COLO668 (cell line): ENCODE data around the gene MEX3D.
"Not testable (repeated sequence)": the region's sequence is repeated elsewhere in the genome, so short reads cannot be mapped to it uniquely, and the experiment has no call there.

Experiments
- DNase-seq: peaks from one replicate; lab custom pipeline; 2025; ENCODE audit not compliant: unreplicated experiment; lab: John Stamatoyannopoulos, UW

The MEX3D gene

DNA sequence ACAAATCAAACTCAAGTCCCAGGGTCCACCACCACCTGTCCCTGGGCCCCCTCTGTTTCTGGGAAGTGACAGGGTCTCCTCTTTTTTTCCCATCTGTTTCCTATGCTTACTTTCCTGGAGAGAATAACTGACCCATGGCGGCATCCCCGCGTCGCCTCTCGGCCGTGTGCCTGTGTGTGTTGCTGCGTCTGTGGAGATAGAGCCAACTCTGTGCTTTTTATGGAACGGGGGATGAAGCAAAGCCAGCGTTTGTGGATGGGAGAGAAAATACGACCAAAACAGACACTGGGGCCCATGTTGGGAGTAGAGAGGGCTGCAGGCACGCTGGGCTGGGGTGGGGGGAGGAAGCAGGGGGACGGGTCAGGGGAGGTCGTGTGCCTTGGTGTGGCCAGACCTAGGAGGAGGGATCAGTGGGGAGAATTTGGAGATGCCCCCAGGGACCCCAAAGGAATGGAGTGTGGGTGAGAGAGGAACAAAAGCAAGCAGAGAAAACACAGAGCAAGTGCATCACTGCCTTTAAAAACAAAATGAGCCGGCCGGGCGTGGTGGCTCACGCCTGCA lies 27.7 kb downstream of the MEX3D start:
- DNase-seq = no peak

DNA sequence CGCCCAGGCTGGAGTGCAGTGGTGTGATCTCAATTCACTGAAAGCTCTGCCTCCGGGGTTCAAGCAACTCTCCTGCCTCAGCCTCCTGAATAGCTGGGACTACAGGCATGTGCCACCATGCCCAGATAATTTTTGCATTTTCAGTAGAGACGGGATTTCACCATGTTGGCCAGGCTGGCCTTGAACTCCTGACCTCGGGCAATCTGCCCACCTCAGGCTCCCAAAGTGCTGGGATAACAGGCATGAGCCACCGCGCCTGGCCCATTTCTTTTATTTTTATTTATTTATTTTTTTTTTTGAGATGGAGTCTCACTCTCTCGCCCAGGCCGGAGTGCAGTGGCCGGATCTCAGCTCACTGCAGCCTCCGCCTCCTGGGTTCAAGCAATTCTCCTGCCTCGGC lies 28.4 kb downstream of the MEX3D start:
- not testable (repeated sequence) for DNase-seq

DNA sequence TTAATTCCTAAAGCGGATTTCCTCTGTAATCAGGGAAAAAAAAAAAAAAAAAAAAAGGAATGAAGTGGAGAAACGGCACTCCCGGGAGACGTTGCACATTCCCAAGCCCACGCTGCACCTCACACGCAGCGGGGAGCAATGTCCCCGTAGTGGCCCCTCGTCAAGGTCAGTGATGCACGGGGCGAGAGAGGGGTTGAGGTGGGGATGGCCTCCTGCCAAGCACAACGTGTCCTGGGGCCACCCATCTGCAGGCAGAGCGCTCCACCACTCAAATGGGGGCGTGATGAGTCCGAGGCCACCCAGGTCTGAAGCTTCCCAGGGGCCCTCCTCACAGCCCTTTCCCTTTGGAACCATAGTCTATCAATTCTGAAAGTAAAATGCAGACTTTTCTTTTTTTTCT lies 29.1 kb downstream of the MEX3D start:
- no peak for DNase-seq

DNA sequence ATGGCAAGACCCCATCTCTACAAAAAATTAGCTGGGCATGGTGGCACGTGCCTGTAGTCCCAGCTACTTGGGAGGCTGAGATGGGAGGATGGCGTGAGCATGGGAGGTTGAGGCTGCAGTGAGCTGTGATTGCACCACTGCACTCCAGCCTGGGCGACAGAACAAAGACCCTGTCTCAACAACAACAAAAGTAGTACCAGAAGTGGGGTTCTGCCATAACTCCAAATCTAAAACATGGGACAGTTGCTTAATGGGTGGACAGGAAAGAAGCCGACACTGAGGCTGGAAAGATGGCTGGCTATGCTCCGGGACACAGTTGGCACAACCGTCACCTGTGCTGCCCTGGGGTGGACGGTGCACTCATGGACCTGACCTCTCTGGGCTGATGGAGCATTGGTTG lies 32.4 kb downstream of the MEX3D start:
- not testable (repeated sequence) for DNase-seq

DNA sequence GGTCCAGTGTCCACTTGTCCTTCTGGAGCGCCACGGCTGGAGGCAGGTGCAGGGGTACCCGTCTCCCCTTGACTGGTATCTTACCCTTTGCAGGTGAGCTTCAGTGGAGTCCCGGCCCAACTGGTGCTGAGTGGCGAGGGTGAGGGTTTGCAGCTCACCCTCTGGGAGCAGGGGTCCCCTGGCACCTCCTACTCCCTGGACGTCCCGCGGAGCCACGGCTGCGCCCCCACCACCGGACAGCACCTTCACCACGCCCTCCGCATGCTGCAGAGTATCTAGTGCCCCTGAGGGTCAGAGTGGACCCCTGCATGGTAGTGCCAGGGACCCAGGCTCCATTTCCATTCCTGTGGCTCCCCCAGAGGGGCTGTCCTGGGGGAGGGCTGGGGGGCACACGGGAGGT lies 33.2 kb downstream of the MEX3D start:
- DNase-seq = no peak

DNA sequence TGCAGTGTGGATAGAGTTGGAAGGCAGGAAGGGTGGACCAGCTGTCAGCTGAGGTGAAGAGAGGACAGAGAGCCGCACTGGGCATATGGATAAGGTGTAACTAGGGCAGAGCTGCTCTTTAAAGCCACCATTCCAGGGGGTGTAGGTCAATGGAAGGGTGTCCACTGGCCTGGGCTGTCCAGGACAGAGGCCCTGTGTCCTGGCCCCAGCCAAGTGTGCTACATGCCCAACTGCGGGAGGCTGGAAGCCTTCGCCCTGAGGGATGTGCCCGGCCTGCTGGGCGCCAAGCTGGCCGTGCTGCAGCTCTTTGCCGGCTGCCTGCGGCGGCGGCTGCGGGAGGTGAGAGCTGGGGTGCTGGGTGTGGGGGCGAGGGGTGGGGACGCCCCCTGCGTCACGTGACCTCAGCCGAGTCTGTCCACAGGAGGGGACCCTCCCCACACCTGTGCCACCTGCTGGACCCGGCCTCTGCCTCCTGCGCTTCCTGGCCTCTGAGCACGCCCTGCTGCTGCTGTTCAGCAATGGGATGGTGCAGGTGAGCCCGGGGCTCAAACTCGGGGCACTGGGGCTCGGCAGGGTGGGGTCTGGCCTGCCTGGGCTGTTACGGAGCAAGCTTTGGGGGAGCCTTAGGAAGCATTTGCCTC lies 34.5 kb downstream of the MEX3D start:
- no peak for DNase-seq

DNA sequence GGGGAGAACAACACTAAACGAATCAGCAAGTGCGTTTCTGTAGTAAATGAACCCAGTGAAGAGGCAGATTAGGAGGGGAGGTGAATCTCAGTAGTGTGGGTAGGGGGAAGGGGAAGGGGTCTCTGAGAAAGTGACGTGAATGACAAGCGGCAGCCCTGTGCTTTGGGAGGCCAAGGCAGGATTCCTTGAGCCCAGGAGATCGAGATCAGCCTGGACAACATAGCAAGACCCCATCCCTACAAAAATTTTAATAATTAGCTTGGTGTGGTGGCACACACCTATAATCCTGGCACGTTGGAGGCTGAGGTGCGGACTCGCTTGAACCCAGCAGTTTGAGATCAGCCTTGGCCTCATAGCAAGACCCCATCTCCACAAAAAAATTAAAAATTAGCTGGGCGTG lies 36.1 kb downstream of the MEX3D start:
- DNase-seq = no peak

DNA sequence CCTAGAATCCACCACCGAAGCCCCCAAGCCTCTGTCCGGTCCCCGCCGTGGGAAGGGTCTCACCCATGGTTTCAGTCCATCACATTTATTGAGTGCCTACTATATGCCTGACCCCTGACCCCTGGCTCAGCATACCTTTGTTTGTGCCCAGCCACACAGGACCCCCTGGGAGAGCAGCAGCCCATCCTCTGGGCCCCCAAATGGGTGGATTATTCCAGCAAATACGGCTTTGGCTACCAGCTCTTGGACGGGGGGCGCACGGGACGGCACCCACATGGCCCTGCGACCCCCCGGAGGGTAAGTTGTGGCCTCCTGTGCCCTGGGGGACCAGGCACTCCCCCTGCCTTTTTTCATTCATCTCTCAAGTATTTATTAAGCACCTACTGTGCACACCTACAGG lies 36.5 kb downstream of the MEX3D start:
- no peak for DNase-seq

DNA sequence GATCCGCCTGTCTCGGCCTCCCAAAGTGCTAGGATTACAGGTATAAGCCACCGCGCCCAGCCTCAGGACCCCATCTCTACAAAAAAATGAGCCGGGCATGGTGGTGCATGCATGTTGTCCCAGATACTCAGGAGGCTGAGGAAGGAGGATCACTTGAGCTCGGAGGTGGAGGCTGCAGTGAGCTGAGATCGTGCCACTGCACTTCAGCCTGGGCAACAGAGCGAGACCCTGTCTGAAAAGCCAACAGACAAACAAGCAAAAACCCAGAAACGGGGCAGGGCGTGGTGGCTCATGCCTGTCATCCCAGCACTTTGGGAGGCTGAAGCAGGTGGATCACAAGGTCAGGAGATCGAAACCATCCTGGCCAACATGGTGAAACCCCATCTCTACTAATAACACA lies 37.3 kb downstream of the MEX3D start:
- not testable (repeated sequence) for DNase-seq

DNA sequence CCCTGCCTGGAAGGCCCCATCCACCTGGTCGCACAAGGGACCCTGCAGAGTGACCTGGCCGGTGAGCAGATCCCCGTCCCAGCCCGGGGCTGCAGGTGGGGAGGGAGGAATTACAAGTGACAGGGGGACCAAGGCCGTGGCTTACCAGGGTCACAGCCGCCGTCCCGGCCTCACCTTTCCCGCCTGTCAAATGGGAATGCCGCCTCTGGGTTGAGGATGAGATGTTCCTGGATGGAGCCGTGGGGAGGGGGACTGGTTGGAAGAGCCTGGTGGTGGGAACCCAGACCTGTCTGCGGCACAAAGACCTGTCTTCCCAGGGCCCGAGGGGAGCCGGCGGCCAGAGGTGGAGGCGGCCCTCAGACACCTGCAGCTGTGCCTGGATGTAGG lies 38.7 kb downstream of the MEX3D start:
- no peak for DNase-seq

DNA sequence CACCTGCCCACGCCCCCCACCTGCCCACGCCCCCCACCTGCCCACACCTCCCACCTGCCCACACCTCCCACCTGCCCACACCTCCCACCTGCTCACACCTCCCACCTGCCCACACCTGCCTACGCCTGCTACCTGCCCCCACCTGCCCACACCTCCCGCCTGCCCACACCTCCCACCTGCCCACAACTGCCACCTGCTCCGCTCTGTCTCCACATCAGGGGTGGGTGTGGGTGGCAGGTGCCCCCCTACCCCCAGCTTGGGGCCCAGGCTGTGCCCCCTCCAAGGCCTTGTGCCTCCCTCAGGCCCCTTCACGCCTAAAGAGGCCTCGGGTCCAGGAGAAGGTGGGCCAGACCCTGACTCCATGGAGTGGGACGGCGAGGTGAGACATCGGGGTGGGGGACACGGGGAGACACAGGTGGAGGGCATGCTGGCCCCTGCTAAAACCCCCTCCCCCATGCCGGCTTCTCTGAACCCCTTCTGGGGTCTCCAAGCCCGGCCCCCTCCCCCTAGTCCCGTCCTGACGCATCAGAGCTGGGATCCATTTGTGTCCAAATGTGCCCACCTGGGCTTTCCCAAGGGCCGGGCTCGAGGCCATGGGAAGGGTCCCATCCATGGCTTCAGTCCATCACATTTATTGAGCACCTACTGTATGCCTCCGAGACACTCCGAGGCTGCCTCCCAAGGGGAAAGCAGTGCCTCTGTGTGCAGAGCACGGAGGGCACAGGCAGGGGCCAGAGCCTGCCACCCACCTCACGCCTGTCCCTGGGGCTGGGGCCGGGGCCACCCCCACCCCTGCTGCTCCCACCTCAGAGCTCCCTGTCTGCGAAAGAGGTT lies 39.3 kb downstream of the MEX3D start:
- DNase-seq = no peak

DNA sequence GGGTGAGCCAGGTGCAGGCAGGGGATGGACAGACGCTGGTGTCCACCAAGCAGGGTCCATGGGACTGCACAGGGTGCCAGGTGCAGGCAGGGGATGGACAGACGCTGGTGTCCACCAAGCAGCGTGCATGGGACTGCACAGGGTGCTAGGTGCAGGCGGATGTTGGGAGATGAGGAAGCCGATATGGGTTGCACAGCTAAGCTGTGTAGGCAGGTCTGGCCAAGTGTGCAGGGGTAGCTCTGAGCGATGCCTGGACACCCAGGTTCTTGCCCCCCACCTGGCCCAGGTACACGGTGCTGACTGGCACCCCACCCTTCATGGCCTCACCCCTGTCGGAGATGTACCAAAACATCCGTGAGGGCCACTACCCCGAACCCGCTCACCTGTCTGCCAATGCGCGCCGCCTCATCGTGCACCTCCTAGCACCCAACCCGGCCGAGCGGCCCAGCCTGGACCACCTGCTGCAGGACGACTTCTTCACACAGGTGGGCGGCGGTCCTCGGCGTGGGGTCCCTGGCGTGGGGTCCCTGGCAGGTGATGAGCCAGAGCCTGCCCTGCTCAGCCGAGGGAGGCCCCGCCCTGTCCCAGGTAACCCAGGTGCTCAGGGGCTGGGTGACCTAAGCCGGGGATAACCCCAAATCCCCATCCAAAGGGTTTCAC lies 40.3 kb downstream of the MEX3D start:
- no peak for DNase-seq

DNA sequence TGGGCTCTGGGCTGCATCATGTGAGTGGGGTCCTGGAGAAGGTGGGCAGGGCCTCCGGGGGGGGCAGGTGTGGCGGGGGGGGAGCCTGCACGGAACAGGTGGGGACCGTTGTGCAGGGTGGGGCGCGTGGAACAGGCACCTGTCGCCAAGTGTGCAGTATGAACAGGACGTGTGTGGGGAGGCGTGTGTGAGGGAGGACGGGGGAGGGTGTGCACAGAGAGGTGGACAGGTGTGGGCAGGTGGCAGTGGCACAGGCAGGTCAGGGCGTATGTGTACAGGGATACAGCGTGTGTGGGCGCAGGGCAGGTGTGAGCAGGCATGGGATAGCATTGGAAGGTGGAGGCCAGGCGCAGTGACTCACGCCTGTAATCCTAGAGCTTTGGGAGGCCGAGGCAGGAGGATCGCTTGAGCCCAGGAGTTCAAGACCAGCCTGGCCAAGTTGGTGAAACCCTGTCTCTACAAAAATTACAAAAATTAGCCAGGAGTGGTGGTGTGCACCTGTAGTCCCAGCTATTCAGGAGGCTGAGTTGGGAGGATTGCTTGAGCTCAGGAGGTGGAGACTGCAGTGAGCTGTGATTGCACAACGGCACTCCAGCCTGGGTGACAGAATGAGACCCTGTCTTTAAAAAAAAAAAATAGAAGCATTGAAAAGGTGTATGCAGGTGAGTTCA lies 41.0 kb downstream of the MEX3D start:
- DNase-seq = peak; percentile 35

DNA sequence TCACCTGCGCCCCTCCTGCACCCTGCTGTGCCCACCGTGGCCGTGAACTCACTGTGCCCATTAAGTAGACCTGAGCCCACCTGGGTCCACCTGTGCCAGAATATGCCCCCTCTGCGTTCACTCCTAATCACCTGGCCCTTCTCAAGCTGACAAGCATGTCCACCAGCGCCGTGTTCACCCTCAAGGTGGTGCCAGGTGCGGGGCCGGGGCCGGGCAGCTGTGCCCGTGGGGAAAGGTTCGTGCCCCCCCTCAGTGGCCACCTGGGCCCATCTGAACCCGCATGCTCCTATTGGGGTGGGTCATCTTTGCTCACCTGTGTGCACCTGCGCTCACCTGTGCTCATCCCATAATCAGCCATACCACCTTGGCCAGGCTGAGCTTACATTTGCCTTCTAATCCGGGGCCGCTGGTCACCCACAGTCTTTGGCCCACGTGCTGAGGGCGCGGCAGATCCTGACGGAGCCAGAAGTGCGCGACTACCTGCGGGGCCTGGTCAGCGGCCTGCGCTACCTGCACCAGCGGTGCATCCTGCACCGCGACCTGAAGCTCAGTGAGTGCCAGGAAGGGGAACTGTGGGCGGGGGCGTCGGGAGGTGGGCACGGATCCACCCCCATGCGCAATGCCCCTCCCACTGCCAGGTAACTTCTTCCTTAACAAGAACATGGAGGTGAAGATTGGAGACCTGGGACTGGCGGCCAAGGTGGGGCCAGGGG lies 41.9 kb downstream of the MEX3D start:
- DNase-seq = no peak

DNA sequence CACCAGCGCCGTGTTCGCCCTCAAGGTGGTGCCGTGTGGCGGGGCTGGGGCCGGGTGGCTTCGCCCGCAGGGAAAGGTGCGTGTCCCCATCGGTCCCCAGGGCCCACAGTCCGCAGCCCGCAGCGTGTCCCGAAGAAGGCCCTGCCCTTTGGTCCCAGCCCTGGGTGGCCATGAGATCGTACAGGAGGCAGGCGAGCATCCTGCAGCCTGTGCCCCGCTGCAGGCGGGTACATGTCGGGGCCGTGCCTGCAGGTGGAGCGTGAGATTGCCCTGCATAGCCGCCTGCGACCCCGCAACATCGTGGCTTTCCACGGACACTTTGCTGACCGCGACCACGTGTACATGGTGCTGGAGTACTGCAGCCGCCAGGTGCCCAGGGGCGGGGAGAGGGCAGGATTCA lies 42.8 kb downstream of the MEX3D start:
- no peak for DNase-seq

DNA sequence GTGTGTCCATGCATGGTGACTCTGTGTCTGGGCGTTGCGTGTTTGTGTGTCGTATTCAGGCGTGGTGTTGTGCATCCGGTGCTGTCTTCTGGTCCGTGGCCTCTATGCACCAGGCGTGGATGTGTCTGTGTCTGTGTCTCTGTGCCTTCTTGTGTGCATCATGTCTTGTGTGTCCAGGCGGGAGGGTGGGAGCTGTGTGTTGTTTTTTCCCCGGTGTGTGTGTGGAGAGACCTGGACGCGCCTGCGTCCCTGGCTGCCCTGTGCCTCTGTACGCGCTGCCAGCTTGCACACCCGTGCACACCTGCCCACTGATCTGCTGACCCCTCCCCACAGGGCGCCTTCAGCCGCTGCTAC lies 43.2 kb downstream of the MEX3D start:
- no peak for DNase-seq

DNA sequence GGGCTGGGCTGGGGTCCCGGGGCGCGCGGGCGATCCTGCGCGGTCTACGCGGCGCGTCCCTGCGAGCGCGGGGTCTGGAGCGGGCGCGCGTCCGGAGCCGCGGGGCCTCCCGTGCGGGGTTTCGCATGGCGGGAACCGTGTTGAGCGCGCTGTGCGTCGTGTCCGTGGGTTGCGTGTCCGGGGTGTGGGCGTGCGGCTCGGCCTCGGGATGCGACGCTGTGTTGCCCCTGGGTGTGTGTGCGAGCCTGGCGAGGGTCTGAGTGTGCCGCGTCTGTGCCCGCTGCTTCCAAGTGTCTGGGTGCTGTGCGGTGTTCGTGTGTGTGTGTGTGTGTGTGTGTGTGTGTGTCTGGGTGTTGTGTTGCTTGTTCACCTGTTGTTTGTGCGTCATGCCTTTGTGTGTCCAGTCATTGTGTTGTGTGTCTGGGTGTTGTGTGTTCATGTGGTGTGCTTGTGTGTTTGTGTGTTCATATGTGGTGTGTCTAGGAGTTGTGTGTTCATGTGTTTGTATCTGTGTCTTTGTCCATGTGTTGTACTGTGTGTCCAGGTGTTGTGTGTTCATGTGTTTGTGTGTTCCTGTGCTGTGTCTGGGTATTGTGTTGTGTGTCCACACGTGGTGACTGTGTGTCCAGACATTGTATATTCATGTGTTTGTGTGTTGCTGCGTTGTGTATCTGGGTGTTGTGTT lies 43.7 kb downstream of the MEX3D start:
- DNase-seq = no peak

DNA sequence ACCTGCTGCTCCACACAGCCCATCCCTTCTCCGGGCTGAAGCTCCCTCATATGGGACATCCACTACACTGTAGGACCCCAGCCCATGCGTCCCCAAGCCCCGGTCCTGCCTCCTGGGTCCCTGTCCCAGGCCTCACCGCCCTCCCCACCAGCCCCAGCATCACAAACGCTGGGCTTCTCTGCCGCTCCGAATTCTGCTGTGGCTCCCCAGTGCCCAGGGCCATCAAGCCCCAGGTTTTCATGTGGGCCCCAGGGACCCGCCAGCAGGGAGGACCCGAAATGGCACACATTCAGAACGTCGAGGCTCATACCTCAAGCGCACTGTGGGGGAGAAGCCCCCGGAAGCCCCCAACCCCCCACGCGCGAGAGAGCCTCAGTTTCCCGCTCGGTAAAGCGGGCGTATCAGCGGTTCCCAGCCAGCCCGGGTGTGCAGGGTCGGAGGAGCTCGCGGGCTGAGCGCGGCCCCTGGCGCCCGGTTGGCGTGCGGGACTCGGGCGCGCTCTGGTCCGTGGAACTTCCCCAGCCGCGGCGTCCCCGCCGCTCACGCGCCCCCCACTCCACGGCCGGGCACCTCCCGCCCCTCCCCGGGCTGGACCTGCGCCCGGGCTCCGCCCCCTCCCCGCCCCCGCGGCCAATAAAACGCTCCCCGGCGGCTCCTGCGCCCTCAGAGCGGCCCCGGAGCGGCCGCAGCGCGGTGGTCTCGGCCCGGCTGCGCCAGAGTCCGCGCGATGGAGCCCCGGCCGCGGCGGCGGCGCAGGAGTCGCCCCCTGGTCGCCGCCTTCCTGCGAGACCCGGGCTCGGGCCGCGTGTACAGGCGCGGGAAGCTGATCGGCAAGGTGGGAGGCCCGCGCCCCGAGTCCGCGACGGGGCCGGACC lies 44.5 kb downstream of the MEX3D start, which contains the start of gene PLK5:
Gene PLK5, plus strand, starts transcription at position 666 of the 875 bp plus-strand sequence. CDS start 2,920 bp downstream, outside the sequence.
- DNase-seq = no peak

DNA sequence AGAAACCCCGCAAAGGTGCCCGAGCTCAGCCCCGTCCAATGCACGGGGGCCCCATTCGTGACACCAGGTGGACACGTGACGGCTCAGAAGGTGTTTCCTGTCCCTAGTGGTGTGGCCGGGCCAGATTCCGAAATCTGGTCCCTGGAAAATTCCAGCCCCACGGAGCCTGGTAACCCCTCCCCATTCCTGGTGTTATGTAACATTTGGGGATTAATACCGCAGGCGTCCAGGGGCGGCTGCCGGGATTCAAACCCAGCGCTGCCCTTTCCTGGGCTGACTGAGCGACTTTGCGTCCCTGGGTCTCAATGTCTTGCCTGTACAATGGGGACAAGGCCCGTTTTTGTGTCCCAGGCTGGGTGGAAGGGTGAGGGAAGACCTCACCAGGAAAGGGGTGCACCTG lies 45.3 kb downstream of the MEX3D start:
- DNase-seq = no peak
